HG03342 (cell line): ENCODE results near the gene ZNF384.

Experiments
- ATAC-seq: cut with Tn5 transposase; IDR thresholded peaks from one replicate; pipeline ENCODE4 v1.9.1; 2021; ENCODE audit warnings: mild to moderate bottlenecking, moderate library complexity; ENCODE audit not compliant: unreplicated experiment

The ZNF384 gene

DNA sequence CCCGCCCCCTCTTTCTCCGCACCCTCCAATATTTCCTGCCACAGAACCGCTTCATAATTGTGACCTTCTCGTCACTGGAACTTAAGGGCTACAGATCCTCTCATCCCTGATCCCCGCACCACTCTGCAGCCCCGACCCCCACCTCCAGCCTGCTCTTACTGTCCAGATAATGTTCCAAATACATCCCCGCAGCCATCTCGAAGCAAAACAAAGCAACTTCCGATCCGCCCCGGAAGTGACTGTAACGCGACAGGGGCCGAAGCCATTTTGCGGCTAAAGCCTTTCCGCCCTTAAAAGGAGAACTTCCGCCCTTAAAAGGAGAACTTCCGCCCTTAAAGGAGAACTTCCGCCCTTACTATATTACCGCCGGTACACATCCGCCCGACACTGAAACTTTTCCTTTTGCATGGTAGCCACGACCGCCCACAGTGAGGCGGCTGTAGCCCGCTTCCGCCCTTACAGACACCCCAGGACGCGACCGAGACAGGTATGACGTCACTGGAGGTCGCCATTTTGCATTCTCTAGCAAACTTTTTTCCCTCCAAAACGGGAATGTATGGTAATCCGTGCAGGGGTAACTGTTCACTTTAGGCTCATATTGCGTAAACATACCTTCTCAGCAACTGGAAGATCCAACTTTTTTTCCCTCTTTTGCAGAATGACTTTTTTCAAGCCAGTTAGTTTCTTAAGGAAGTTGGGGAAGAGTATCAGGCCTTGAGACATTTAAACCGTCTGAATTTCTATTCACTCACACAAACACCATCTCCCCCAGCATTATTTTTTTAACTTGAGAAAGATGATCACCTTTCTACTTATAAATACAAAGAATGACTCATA lies 26.1 kb downstream of the ZNF384 start, which contains the start of gene ING4:
Gene ING4, minus strand, starts transcription at position 214 of the 837 bp plus-strand sequence. Its CDS starts 18 bp downstream, at position 196.
- peak; percentile 97 for ATAC-seq

DNA sequence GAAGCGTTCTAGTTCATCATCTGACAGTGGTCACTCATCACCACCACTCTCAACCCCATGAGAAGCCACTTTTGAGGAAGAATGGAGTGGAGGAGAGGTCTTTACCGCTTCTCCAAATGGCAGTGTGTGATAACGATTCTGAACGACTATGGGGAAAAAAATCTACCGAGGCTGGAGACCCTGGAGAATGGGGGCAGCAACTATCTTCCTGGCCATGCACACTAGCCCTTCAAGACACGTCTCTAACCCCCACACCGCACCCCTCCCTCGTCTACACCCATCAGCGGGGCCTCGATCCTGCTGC lies 26.6 kb downstream of the ZNF384 start:
- ATAC-seq = no peak

DNA sequence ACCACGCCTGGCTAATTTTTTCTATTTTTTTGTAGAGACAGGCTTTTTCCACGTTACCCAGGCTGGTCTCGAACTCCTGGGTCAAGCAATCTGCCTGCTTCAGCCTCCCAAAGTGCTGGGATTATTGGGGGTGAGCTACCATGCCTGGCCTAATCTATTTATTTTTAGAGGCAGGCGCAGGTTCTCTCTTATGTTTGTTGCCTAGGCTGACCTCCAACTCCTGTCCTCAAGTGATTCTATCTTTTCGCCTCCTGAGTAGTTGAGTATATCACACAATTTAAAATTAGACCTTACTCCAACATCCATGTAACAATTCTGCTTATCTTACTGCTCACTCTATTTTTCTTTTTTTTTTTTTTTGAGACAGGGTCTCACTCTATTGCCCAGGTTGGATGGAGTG lies 35.2 kb downstream of the ZNF384 start:
- ATAC-seq = no peak

DNA sequence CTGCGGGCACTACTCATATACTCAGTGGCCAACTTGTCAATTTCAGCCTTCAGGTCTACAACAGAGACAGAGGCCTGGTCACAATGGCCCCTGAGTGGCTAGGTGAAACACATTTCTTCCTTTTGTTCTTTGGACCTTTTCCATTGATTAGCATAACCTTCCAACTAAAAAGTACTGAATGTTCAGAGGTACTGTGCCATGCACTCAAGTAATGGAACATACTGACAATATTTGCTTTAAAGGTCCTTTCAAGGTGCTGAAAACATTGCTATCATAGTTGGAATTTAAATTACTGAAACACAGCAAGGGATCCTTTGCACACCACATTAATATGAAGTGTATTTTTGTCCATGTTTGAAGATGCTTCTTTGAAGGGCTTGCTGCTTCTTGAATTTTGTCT lies 35.8 kb downstream of the ZNF384 start:
- no peak for ATAC-seq

DNA sequence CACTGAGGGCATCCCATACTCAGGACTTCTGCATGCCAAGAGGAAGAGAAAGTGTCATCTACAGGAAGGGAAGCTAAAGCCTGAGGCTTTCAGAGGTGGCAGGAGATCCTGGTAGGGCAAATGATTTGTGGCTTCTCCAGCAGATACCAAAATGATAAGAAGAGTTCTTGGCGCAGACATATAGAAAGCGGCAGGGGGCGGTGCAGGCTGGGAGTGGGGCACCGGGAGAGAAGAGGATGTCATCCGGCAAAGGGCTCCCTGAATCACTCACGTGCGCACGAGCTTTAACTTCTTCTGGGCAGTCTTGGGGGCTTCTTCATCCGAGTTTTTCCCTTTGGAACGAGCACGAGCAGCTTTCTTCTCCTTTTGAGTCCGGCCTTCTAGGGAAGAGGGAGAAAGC lies 36.8 kb downstream of the ZNF384 start:
- no peak for ATAC-seq

DNA sequence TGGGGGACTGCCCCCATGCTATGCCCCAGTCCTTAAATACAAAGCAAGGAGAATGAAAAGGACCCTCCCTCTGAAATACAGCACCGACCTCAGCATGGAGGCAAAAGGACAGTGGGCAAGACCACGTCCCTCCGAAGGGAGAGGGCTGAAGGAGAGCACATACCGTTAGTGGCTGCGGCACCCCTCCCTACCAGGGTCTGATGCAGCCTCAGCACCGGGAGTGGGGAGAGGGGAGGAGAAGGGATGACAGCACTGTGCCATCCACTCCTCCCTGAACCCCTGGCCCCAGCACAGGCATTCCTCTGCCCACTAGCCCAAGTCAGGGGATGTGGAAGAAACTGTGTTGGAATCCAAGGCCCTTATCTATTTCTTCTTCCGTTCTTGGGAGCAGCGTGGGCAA lies 38.3 kb downstream of the ZNF384 start:
- ATAC-seq = no peak

DNA sequence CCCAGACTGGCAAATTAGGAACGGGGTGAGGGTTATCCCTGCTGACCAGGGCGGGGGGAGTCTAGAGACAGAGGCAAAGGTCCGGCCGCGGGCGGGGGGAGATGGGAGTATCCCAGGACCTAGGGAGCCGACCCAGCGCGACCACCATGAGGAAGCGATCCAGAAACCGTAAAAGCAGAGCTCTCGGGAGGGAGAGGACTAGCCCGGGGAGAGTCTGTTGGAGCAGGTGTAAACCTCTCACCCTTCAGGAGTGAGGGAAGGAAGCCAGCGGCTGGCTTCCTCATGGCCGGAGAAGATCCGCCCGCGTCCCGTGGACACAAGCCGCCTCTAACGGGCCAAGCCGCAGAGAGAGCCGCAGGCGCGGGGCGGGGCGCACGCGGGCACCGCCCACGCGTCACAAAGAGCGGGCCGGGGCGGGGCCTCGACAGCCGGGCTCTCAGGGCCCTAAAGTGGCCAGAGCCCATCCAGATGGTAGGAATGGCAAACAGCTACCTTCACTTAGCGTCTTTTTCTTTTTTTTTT lies 42.0 kb downstream of the ZNF384 start, which contains the start of gene ACRBP:
Gene ACRBP, minus strand, starts transcription at position 350 of the 522 bp plus-strand sequence. Its CDS starts 66 bp downstream, at position 284.
- no peak for ATAC-seq

DNA sequence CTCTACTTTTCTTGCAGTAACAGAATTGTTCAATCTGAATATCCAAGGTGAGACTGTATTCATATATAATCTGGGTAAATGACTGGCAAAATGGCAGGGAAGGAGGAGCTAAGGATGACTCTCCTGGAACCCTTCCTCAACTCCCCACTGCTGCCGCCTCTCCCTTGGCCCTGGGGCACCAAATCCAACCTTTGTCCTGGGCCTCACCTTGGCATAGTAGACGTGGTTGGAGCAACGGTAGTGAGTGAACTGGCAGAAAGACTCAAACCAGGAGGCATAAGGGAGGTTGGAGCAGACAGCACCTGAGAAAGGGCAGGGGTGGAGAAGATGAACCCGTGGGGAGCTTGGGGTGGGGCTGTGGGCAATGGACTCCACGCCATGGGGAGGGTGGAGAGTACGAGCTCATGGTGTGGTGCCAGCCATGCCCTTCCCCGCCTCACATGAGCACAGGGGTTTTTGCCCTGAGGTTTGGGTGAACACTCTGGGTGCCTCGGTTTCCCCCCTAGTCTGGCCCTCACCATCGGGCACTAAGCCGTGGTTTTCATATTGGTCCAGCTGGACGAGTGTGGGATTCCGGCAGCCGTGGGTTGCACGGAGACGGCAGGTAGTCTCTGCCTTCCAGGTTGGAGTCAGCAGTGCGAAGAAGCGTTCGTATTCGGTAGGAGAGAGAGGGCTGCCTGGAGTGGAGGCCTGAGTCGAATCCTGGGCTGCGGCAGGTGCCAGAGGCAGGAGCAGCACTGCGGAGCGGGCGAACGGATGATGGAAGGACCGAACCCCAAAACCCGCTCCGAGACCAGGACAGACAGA lies 42.7 kb downstream of the ZNF384 start:
- no peak for ATAC-seq

DNA sequence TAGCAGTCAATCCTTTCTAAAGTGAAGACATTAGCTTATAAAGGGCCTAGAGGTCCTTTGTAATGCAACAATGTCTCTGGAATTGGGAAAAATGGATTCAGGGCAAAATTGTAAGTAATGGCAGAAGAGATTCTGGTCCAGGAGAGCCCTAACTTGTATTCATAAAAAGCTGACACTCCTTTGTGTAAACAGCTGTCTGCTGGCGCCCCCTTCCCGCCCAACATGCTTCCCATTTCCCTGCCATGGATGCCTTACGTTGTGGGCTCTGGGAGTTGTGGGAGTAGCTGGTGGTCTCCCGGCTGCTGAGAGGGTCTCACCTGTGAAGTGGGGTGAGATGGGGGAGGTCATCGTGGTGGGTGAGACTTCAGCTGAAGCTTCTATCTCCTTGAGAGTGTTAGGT lies 44.3 kb downstream of the ZNF384 start:
- no peak for ATAC-seq

DNA sequence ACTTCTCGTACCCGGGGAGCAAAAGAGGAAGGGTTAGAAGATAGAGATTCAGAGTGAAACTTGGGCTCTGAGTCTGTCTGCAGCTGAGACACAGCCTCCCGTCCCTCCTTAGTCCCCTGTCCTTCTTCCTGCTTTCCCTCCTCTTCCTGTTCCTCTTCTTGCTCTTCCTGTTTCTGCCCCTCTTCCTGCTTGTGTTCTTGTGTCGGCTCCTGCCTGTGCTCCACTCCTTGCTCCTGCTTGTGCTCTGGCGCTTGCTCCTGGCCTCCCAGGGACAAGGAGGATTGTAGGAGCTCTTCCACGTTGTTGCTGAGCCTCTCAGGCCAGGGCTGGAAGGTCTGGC lies 44.9 kb downstream of the ZNF384 start:
- ATAC-seq = no peak

DNA sequence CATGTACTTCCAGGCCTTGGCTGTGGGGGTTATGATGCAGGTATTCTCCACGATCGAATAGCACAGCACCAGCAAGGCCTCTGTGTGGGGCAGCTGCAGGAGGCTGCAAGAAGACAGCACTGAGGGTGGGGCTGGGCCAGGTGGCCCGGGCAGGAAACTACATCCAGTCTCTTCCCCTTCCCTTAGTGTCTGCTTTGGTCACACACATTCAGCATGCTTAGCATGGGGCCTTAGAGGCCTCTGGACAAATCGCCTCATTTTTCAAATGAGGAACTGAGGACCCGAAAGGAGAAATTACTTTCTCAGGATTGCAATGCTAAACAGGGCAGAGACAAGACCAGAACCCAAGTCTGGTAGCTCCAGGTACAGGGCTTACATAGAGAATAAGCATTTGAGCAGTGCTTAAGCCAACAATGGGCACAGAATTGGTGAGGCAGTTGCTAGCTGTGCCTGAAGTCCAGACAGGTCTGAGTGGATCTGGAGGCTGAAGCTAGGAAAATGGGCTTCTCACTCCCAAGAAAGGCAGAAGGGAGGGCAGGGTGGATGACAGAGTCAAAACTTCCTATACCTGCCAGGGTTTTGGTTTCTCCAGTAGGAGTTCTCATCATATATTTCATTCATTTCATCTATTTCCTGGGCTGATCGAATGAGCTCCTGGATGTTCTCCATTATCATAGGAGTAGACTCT lies 45.5 kb downstream of the ZNF384 start:
- no peak for ATAC-seq

DNA sequence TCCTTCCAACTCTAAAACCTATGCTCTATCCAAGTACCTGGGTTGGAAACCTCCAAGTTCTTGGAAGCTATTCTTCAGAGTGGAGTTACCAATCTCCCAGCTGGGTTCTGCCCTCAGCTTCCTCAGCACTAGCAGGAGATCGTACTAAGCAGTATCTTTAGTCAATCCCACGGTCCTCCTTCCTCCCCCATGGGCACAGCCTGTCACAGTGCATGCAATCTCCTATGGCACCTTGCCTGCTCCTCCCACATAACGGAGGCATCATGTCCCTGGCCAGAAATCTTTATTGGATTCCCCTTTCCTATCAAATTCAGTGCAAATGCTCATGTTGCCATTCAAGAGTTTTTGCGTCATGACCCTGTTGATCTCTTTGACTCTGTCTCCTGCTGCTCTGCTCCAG lies 48.0 kb downstream of the ZNF384 start:
- ATAC-seq = no peak

DNA sequence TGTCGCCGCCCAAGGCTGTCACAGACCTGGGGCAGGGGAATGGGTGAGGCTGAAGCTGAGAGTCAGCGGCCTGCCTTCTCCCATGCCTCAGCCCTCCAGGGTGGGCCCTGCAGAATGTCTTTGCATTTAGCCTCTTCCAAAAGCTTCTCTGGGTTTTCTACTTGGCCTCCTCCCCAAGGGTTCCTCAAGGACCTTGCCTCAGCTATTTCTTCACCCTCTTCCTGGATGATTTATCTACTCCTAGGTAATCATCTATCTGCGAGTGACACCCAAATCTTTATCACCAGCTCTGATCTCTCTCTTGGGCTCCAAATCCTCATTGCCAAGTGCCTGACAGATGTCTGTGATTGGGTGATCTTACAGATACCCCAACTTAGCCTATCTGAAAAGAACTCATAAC lies 48.7 kb downstream of the ZNF384 start:
- no peak for ATAC-seq

DNA sequence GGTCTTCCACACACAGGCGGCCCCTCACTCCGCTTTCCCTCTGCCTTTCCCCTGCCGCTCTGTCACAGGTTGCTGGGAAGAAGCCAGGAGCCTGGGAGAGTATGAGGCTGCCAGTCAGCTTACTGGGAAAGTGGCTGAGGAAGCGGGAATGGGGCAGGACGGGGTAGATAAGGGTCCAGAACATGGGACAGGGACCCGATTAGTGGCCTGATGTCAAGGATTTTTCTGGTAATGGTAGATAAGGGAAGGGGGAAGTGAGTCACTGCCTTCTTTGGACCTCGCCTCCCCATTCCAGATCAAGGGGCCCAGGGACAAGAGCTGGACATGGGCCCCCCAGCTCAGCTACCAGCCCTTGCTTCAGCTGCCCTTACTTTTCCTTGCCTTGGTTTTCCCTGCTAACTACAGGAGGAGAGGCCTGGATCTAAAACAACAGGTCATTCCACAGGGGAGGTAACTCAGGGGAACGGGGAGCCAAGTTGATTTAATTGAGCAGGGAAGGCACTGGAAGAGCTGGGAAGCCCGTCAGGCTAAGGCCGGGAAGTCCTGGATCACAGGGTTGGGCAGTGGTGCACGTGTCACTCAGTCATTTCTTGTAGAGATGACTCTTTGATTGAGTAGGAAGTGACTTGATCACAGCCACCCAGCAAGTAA lies 49.9 kb downstream of the ZNF384 start:
- ATAC-seq = no peak

DNA sequence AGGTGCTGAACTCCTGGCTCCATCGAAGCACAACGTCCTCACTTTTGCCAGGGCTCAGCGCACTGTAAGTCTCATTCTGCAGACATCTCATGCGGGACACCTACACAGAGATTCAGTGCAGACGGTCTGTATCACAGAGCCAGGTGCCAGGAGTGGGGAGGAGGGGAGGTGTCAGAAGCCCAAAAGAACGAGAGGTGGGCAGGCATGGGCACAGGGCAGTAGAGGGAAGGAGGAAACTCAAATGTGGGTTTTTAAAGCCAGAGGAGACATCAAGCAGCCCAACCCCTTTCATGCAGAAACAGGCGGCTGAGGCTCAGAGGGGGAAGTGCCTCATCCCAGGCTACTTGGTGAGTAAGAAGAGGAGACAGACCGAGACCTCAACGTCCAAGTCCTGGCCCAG lies 50.9 kb downstream of the ZNF384 start:
- ATAC-seq = no peak

DNA sequence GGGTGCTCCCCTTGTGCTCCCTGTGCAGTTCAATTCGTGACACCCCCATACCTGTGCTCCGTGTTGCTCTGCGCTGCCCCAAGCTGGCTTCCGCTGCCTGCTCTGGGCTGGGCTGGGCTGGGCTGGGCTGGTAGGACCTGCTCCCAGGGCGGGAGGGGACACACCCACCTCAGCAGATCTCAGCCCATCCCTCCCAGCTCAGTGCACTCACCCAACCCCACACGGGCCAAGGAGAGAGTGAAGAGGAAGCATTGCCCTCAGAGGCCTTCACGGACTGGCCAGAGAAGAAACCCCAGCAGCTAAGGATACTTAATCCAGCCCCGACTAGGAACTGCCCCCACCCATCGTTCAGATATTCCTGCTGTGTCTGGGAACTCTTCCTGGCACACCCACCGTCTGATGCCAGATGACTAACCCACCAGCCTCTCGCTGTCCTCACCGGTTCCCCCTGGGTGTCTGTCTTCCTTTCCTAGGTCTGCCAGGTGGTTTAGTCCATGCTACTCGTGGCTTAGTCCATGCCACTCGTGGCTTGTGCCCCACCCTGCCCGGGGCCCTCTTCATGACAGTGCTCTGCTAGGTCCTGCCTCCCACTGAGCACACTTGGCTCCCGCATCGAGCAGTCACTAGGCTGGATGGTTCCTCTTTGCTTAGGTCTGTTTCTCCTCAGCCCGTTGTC lies 53.2 kb downstream of the ZNF384 start, which contains the start of gene LPAR5:
Gene LPAR5, minus strand, starts transcription at position 104 of the 676 bp plus-strand sequence. CDS start 14,711 bp downstream, outside the sequence.
- ATAC-seq = peak; percentile 37

DNA sequence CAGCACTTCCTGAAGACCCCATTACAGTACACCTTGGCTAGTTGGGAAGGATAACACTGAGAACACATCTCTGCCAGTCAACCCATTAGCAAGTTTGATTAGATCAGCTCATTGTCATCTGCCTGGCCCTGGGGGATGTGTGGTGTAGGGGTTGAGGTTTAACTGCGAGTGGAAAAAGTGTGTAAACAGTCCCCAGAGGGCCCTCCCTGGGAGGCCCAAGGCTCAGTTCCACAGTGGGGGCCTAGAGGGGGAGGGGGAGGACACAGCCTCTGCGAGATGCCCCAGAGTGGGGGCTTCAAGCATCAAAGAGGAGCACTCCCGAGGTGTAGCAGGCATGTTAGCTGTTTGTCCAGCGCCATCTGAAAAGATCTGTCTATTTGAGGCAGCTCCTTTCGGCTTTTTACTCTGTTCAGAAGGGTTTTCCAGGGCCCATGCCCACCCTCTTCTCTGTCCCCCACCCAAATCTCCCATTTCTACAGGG lies 53.8 kb downstream of the ZNF384 start:
- peak; percentile 43 for ATAC-seq

DNA sequence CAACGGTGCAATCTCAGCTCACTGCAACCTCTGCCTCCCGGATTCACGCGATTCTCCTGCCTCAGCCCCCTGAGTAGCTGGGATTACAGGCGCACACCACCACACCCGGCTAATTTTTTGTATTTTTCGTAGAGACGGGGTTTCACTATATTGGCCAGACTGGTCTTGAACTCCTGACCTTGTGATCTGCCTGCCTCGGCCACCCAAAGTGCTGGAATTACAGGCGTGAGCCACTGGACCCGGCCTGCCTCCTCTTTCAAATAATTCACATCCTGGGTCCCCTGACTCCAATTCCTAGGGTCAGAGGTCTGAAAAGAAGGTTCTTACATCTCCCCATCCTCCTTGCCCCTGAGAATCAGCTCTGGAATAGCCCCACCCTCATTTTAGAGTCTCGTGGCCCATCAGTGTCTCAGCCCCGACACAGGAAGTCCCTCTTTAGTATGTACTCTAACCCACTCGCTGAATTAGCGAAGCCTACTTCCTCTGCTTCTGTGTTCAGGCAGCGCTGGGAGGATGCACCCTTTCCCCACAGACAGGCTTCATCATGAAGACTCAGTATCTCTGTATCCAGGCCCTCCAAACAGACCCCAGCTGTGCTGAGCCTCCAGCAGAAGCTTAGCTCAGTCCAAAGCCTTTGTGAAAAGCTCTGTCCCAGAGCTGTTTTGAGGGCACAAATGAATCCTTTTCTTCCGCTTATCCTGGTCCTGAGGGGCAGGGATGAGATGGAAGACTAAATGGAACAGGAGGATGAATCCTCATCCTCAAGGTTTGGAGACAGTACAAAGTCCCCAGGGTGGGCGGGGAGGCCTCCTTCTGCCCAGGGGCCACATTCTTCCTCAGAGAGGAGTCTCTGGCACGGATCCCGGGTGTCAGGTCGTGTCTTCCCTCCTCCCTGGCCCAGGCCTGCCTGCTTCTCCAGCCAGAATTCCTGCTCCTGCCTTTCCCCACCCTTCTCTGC lies 56.9 kb downstream of the ZNF384 start:
- ATAC-seq = peak; percentile 56

DNA sequence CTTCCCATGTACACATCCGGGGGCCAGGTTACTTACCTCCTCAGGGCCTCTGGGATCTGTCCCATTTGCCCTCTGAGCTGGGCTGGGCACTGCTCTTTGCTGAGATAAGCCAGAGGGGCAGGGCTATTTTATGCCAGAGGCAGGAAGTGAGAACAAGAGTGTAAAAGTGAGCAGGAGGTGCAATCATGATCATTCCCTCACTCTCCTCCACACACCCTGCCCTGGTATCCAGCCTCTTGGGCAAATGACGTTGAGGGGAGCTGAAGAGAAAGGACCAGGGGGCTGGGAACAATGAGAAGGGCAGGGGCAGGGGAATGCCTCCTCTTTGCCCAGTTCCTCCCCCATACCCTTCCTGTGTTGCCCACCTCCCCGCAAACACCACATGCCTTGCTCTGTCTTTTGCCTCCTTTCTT lies 57.6 kb downstream of the ZNF384 start:
- ATAC-seq = no peak
